MM.1S (cell line): Measurements from ENCODE around the gene CHST3.

Source experiments
- DNase-seq: peaks from one replicate; pipeline ENCODE4 v3.0.0-alpha.2; 2015
- H2AFZ ChIP-seq: fragments of 300-600 bp; sonication (generic); 2 replicates; pipeline ENCODE4 v1.6.0; 2016; ENCODE audit warnings: antibody characterized with exemption, low read length
- H3F3A ChIP-seq: fragments of 300-600 bp; sonication (generic); 2 replicates; pipeline ENCODE4 v1.6.1; 2016; ENCODE audit warnings: mild to moderate bottlenecking, antibody characterized with exemption, low read length, moderate library complexity, mixed read lengths; ENCODE audit not compliant: insufficient read depth
- H3K27ac ChIP-seq: fragments of 300-600 bp; sonication (generic); 2 replicates; pipeline ENCODE4 v1.5.1; 2016; ENCODE audit warnings: mild to moderate bottlenecking, low read length
- H3K27me3 ChIP-seq: fragments of 300-600 bp; sonication (generic); replicated peaks from 2 replicates; pipeline ENCODE4 v1.6.0; 2016; ENCODE audit warnings: low read length; ENCODE audit not compliant: insufficient read depth
- H3K36me3 ChIP-seq: fragments of 300-600 bp; sonication (generic); replicated peaks from 2 replicates; pipeline ENCODE4 v1.6.1; 2016; ENCODE audit warnings: mild to moderate bottlenecking, low read length, mixed read lengths; ENCODE audit not compliant: insufficient read depth
- H3K4me1 ChIP-seq: fragments of 300-600 bp; sonication (generic); 2 replicates; pipeline ENCODE4 v1.6.1; 2016; ENCODE audit warnings: low read length, mixed read lengths
- H3K4me2 ChIP-seq: fragments of 300-600 bp; sonication (generic); 2 replicates; pipeline ENCODE4 v1.6.0; 2016; ENCODE audit warnings: low read depth, low read length
- H3K4me3 ChIP-seq: fragments of 300-600 bp; sonication (generic); 2 replicates; pipeline ENCODE4 v1.5.1; 2016; ENCODE audit warnings: low read length, mixed read lengths
- H3K79me2 ChIP-seq: fragments of 300-600 bp; sonication (generic); 2 replicates; pipeline ENCODE4 v1.6.1; 2016; ENCODE audit warnings: mixed run types, low read length, mixed read lengths
- H3K9ac ChIP-seq: fragments of 300-600 bp; sonication (generic); 2 replicates; pipeline ENCODE4 v1.6.1; 2016; ENCODE audit warnings: low read length, mixed read lengths
- H3K9me2 ChIP-seq: fragments of 300-600 bp; sonication (generic); replicated peaks from 2 replicates; pipeline ENCODE4 v1.6.1; 2016; ENCODE audit warnings: mild to moderate bottlenecking, low read length, mixed read lengths; ENCODE audit not compliant: insufficient read depth
- H3K9me3 ChIP-seq: fragments of 300-600 bp; sonication (generic); replicated peaks from 2 replicates; pipeline ENCODE4 v1.6.1; 2016; ENCODE audit warnings: mild to moderate bottlenecking, low read length, mixed read lengths; ENCODE audit not compliant: insufficient read depth
- H4K20me1 ChIP-seq: fragments of 300-600 bp; sonication (generic); 2 replicates; pipeline ENCODE4 v1.6.1; 2016; ENCODE audit warnings: mild to moderate bottlenecking, low read length, moderate library complexity, mixed read lengths; ENCODE audit not compliant: insufficient read depth
- CTCF ChIP-seq: fragments of 300-600 bp; sonication (generic); IDR thresholded peaks from 2 replicates; pipeline ENCODE4 v1.5.1; 2016; ENCODE audit warnings: antibody characterized with exemption, low read length, mixed read lengths
- EZH2 ChIP-seq: fragments of 300-600 bp; sonication (generic); optimal IDR thresholded peaks from 2 replicates; pipeline ENCODE3; 2017; ENCODE audit warnings: low read depth, mild to moderate bottlenecking, antibody characterized with exemption, low read length, mixed read lengths
- EZH2phosphoT487 ChIP-seq: fragments of 300-600 bp; sonication (generic); IDR thresholded peaks from 2 replicates; pipeline ENCODE4 v1.6.1; 2018; ENCODE audit warnings: antibody characterized with exemption, low read length

Gene CHST3

GRCh38 chr10:72061930-72062329 is 97.7 kb downstream of the CHST3 start:
- Histone ChIP-seq H3K27ac (no peak overlapping the region), H3K79me2 (no peaks in the 10 kb centered on the region), H3F3A (no peaks in the 10 kb centered on the region), H3K4me1 (no peaks in the 10 kb centered on the region), H2AFZ (no peak overlapping the region), H3K27me3 (no peaks in the 10 kb centered on the region), H3K9me2 (no peaks in the 10 kb centered on the region), H3K4me3 (no peak overlapping the region), H3K4me2 (no peak overlapping the region), H3K9me3 (no peaks in the 10 kb centered on the region), H4K20me1 (no peaks in the 10 kb centered on the region), H3K36me3 (no peaks in the 10 kb centered on the region), H3K9ac (no peak overlapping the region)
- no peak for DNase-seq
- TF ChIP-seq CTCF (no peak), EZH2phosphoT487 (no peak), EZH2 (no peak)

- H3K9me2 ChIP-seq: no peaks in the 10 kb centered on the region
- H3K79me2 ChIP-seq: no peaks in the 10 kb centered on the region
- no peak overlapping the region for H3K4me3 ChIP-seq
- no peak overlapping the region for H3K9ac ChIP-seq
- H3K9me3 ChIP-seq: no peaks in the 10 kb centered on the region
- H2AFZ ChIP-seq: no peak overlapping the region
- no peak overlapping the region for H3K4me2 ChIP-seq
- TF ChIP-seq EZH2: no peak
- H3F3A ChIP-seq: no peaks in the 10 kb centered on the region
- no peaks in the 10 kb centered on the region for H3K36me3 ChIP-seq
- H3K27ac ChIP-seq: no peak overlapping the region
- H4K20me1 ChIP-seq: no peaks in the 10 kb centered on the region
- H3K4me1 ChIP-seq: no peaks in the 10 kb centered on the region
- no peaks in the 10 kb centered on the region for H3K27me3 ChIP-seq
- DNase-seq: no peak
Observed at GRCh38 chr10:72062382-72062781, 98.2 kb downstream of the CHST3 start.
